Measurements from ENCODE around the gene SMPD3.
A peak's percentile ranks its signal among the peaks of the same experiment; 100 is the strongest.

SMPD3 gene

GRCh38 chr16:68404736-68405345 lies 43.5 kb downstream of the SMPD3 start:
- no peak for DNase-seq (ENCODE audit: low read depth, low spot score)

- DNase-seq (ENCODE audit: low read depth, low spot score) = no peak
Observed at GRCh38 chr16:68403704-68404103, 44.6 kb downstream of the SMPD3 start.

- no peak for DNase-seq (ENCODE audit: low read depth, low spot score)
Observed at GRCh38 chr16:68403177-68403576, 45.1 kb downstream of the SMPD3 start.

- DNase-seq (ENCODE audit: low read depth, low spot score) = no peak
Observed at GRCh38 chr16:68402748-68403040, 45.6 kb downstream of the SMPD3 start.

GRCh38 chr16:68401871-68402747 lies 46.2 kb downstream of the SMPD3 start:
- DNase-seq (ENCODE audit: low read depth, low spot score) = peak; percentile 52

GRCh38 chr16:68400924-68401460 lies 47.3 kb downstream of the SMPD3 start:
- no peak for DNase-seq (ENCODE audit: low read depth, low spot score)

GRCh38 chr16:68400083-68400923 lies 48.0 kb downstream of the SMPD3 start:
- no peak for DNase-seq (ENCODE audit: low read depth, low spot score)

- DNase-seq (ENCODE audit: low read depth, low spot score) = no peak
Observed at GRCh38 chr16:68399456-68399855, 48.9 kb downstream of the SMPD3 start.

GRCh38 chr16:68397710-68398201 lies 50.6 kb downstream of the SMPD3 start:
- DNase-seq (ENCODE audit: low read depth, low spot score) = no peak

GRCh38 chr16:68396481-68396880 lies 51.8 kb downstream of the SMPD3 start:
- peak; percentile 67 for DNase-seq (ENCODE audit: low read depth, low spot score)

- DNase-seq (ENCODE audit: low read depth, low spot score) = no peak
Observed at GRCh38 chr16:68395815-68396214, 52.5 kb downstream of the SMPD3 start.

- DNase-seq (ENCODE audit: low read depth, low spot score) = no peak
Observed at GRCh38 chr16:68395167-68395786, 53.0 kb downstream of the SMPD3 start.

GRCh38 chr16:68393333-68393732 lies 55.0 kb downstream of the SMPD3 start:
- no peak for DNase-seq (ENCODE audit: low read depth, low spot score)

- no peak for DNase-seq (ENCODE audit: low read depth, low spot score)
Observed at GRCh38 chr16:68389750-68390371, 58.4 kb downstream of the SMPD3 start.

- no peak for DNase-seq (ENCODE audit: low read depth, low spot score)
Observed at GRCh38 chr16:68389006-68389405, 59.3 kb downstream of the SMPD3 start.

GRCh38 chr16:68388124-68388523 lies 60.2 kb downstream of the SMPD3 start:
- DNase-seq (ENCODE audit: low read depth, low spot score) = no peak

- no peak for DNase-seq (ENCODE audit: low read depth, low spot score)
Observed at GRCh38 chr16:68387301-68387700, 61.0 kb downstream of the SMPD3 start.

- no peak for DNase-seq (ENCODE audit: low read depth, low spot score)
Observed at GRCh38 chr16:68386628-68387027, 61.7 kb downstream of the SMPD3 start.

GRCh38 chr16:68385371-68385770 lies 62.9 kb downstream of the SMPD3 start:
- no peak for DNase-seq (ENCODE audit: low read depth, low spot score)

- DNase-seq (ENCODE audit: low read depth, low spot score) = no peak
Observed at GRCh38 chr16:68384288-68385161, 63.8 kb downstream of the SMPD3 start.

All from astrocyte of the hippocampus (primary cell).